Cardiac muscle cell (in vitro differentiated cells and primary cell): Measurements from ENCODE around the gene PVRIG. TPM values are rescaled to one million over a fixed set of nuclear protein-coding genes. Genes with fewer than 3 reads are reported as not detected.
"Not testable (repeated sequence)": the region's sequence is repeated elsewhere in the genome, so short reads cannot be mapped to it uniquely, and the experiment has no call there.

Experiments used
- DNase-seq, 2 donors: peaks; one replicate each; pipeline versions ENCODE4 v3.0.0 to v3.0.0-alpha.2; 2010 to 2017; ENCODE audit warnings: low read depth in 1 of 2, low spot score in 1 of 2
- H3K27ac ChIP-seq: fragments of 200-600 bp; sonication (generic); 2 replicates; pipeline ENCODE4 v1.5.1; 2016
- H3K27me3 ChIP-seq: fragments of 200-600 bp; sonication (generic); 2 replicates; pipeline ENCODE4 v1.6.0; 2016; ENCODE audit warnings: control low read depth
- H3K36me3 ChIP-seq: fragments of 200-600 bp; sonication (generic); 2 replicates; pipeline ENCODE4 v1.5.1; 2016; ENCODE audit warnings: control low read depth
- H3K4me1 ChIP-seq: fragments of 200-600 bp; sonication (generic); 2 replicates; pipeline ENCODE4 v1.8.1; 2017; ENCODE audit warnings: low read depth, mild to moderate bottlenecking, mixed run types
- H3K4me3 ChIP-seq: fragments of 200-600 bp; sonication (generic); 2 replicates; pipeline ENCODE4 v1.5.1; 2016; ENCODE audit warnings: mild to moderate bottlenecking
- H3K9me3 ChIP-seq: fragments of 200-600 bp; sonication (generic); 2 replicates; pipeline ENCODE4 v1.5.1; 2017; ENCODE audit warnings: low read depth, mild to moderate bottlenecking, control low read depth
- polyA plus RNA-seq: library from polyadenylated mRNA; unstranded; fragments of >200 nt; fragmentation: Nextera tagmentation; extraction: Ambion mirVana; gene quantifications from 2 replicates; pipeline ENCODE4 v1.2.1, GENCODE V29; 2016
- total RNA-seq: library from RNA; depleted of rRNA; stranded (reverse); fragments of >200 nt; gene quantifications from 2 replicates; pipeline ENCODE4 v1.2.3, GENCODE V29; 2016
- TF ChIP-seq, protein P1 (sequence below): IDR thresholded peaks from 2 replicates; pipeline ENCODE4 v1.5.1; 2012; ENCODE audit warnings: low read depth, mild to moderate bottlenecking, low read length

The PVRIG gene
- 0.15 TPM in 1 of 2 replicates, not detected in the other for total RNA-seq
- polyA plus RNA-seq = 0.67 and 2.3 TPM in 2 replicates

DNA sequence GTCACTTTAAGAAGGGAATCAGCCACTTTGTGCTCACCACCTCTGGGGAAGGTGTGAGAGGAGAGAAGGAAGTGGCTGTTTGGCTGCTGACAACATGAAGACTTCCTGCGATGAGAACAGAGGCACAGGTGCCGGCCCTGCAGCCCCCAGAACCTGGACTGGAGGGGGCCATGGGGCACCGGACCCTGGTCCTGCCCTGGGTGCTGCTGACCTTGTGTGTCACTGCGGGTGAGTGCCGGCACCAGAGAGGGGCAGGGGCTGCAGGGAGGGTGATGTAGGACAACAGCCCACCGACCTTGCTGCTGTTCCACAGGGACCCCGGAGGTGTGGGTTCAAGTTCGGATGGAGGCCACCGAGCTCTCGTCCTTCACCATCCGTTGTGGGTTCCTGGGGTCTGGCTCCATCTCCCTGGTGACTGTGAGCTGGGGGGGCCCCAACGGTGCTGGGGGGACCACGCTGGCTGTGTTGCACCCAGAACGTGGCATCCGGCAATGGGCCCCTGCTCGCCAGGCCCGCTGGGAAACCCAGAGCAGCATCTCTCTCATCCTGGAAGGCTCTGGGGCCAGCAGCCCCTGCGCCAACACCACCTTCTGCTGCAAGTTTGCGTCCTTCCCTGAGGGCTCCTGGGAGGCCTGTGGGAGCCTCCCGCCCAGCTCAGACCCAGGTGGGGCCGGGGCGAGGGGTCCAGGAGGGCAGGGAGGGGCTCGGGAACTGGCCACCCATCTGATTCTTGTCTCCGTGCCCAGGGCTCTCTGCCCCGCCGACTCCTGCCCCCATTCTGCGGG, at the start of gene PVRIG:
Gene PVRIG (plus strand): TSS at position 149 of the 785 bp plus-strand sequence. CDS start 22 bp downstream, at position 171.
- H3K4me1 ChIP-seq, DNase-seq, H3K27me3 ChIP-seq, H3K36me3 ChIP-seq, H3K27ac ChIP-seq, H3K9me3 ChIP-seq, H3K4me3 ChIP-seq: not testable (repeated sequence)

DNA sequence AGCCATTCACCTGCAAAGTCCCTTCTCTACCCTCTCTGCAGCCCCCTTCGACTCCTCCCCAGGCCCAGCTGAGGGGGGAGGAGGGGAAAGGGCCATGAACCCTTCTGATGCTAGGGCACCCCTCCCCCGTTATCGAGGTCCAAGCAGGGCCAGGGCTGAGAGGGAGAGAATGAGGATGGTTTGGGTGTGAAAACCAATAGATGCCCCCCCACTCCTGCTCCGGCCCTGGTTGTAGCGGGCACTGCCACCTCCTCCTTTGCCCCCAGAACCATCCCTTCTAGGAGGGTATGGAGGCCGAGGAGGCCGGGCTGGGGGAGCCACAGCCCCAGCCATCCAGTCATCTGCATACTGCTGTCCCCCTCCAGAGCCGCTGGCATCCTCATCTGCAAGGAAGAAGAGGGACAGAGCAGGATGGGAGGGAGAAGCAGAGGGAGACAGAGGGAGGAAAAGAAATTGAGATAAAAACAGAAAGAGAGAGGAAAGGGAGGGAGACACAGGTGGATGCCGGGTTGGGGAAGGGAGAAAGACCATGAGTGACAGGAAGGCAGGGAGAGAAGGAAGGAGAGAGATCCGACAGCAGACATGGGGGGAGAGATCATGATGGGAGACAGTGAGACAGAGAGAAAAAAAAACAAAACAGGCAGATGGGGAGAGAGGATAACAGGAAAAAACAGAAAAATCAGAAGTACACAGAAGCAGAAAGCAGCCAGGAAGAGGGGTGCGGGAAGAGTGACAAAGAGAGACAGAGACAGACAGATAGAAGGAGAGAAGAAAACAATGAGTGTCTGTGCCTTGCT, 49.5 kb upstream of the PVRIG start:
- H3K36me3 ChIP-seq = no peaks in the 10 kb centered on the region
- no peak overlapping the region for H3K4me3 ChIP-seq
- peaks cover 13% of the 10 kb centered on the region for H3K27me3 ChIP-seq
- H3K27ac ChIP-seq = no peak overlapping the region
- no peak for DNase-seq
- TF ChIP-seq, protein P1, sequence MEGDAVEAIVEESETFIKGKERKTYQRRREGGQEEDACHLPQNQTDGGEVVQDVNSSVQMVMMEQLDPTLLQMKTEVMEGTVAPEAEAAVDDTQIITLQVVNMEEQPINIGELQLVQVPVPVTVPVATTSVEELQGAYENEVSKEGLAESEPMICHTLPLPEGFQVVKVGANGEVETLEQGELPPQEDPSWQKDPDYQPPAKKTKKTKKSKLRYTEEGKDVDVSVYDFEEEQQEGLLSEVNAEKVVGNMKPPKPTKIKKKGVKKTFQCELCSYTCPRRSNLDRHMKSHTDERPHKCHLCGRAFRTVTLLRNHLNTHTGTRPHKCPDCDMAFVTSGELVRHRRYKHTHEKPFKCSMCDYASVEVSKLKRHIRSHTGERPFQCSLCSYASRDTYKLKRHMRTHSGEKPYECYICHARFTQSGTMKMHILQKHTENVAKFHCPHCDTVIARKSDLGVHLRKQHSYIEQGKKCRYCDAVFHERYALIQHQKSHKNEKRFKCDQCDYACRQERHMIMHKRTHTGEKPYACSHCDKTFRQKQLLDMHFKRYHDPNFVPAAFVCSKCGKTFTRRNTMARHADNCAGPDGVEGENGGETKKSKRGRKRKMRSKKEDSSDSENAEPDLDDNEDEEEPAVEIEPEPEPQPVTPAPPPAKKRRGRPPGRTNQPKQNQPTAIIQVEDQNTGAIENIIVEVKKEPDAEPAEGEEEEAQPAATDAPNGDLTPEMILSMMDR = no peak
- peaks cover 10% of the 10 kb centered on the region for H3K4me1 ChIP-seq
- H3K9me3 ChIP-seq = no peaks in the 10 kb centered on the region

DNA sequence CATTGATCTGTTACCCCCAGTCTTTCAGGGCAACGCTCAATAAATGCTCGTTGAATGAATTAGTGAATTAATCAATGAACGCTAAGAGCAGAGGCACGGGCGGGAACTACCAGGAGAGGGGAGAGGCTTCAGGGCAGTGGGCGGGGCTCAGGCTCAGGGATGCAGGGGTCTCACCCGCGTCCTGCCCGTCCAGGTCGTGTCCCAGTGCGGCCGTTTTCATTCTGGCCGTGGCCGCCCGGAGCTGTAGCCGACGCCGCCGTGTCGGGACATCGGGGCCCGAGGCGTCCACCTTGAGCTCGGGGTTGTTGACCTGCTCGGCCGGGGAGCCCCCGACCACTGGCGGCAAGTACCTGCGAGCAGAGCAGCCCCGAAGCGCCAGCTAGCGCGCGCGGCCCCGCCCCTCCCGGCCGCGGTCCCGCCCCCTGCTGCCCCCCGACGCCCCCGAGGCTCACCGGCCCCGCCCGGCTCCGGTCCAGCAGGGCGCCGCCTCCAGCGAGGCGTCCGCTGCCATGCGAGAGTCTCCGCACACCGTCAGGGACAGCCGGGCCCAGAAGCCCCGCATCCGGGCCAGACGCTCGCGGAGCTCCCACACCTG, 48.6 kb upstream of the PVRIG start:
- no peaks in the 10 kb centered on the region for H3K9me3 ChIP-seq
- peaks cover 10% of the 10 kb centered on the region for H3K4me1 ChIP-seq
- peak in 1 of 2 donors; percentile 30 for DNase-seq
- TF ChIP-seq, protein P1 = no peak
- peaks cover 13% of the 10 kb centered on the region for H3K27me3 ChIP-seq
- no peaks in the 10 kb centered on the region for H3K36me3 ChIP-seq
- H3K4me3 ChIP-seq = peak overlapping the region; percentile 25
- no peak overlapping the region for H3K27ac ChIP-seq

DNA sequence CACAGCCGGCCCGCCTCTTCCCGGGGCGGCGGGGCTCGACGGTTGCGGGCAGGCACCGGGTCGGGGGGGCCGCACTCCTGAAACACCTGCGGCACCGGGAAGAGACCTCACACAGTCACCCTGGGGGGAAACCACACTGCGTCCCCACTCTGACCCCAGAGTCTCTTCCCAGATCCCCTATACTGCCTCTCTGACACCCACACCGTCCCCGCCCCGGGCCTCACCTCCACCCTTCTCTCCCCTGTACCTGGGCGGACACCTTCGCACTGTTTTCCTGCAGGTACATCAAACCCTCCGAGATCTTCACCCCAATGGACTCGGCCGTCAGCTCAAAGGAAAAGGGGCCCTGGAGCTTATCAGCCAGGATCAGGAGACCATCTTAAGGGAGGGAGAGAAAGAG, 47.9 kb upstream of the PVRIG start:
- no peak for DNase-seq
- Histone ChIP-seq H3K27me3 (peaks cover 13% of the 10 kb centered on the region), H3K4me3 (peak overlapping the region; percentile 25), H3K27ac (no peak overlapping the region), H3K36me3 (no peaks in the 10 kb centered on the region), H3K9me3 (no peaks in the 10 kb centered on the region), H3K4me1 (peaks cover 10% of the 10 kb centered on the region)
- TF ChIP-seq, protein P1 = no peak

DNA sequence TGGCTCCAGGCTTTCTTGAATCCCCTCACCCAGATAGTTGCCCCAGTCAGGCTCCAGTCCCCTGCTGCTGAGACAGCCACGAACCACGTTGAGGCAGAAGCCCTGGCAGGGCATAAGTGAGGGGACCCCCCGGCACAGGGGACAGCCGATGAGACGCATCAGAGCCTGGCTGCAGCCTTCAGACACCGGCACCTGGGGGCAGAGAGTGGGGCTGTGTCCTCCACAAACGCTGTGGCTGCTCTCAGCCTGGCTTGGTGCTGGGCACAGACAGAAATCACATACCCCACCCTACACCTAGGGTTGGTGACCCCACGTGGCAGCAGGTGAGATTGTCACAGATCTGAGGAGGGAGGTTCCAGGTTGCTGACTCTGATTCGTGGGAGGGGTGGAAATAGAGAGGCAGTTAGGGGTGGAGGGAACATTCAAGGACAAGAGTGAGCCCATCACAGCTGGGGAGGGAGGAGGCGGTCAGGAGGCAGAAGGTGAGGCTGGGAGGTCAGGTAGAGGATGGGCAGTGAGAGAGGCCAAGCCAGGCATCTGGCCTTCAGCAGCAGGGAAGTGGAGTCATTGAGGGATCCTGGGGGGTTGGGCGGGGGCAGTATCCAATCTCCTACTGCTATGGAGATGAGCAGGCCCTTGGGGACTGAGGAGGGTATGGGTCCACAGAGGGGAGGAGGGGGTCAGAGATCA, 45.8 kb upstream of the PVRIG start:
- H3K27ac ChIP-seq = no peak overlapping the region
- peaks cover 13% of the 10 kb centered on the region for H3K27me3 ChIP-seq
- H3K4me3 ChIP-seq = no peak overlapping the region
- H3K4me1 ChIP-seq = no peaks in the 10 kb centered on the region
- no peak for DNase-seq
- no peaks in the 10 kb centered on the region for H3K36me3 ChIP-seq
- TF ChIP-seq, protein P1 = no peak
- no peaks in the 10 kb centered on the region for H3K9me3 ChIP-seq
